ENCODE measurements around the gene SMAD2.

- no peak for TF ChIP-seq CTCF (conservative IDR thresholded peaks at IDR 0.05; ENCODE audit: low read length)
- no peak for TF ChIP-seq EZH2phosphoT487 (IDR thresholded peaks at IDR 0.05; ENCODE audit: borderline replicate concordance)
These were observed 42.3 kb downstream of the SMAD2 start for GRCh38 chr18:47888156-47888555.

Measured in Loucy (cell line).